ENCODE measurements around the gene ACSF3.

The ACSF3 gene

GRCh38 chr16:89159850-89160354 lies 66.2 kb downstream of the ACSF3 start:
- TF ChIP-seq ZNF174 (tag by site-specific recombination; IDR thresholded peaks at IDR 0.05) (no peak), MEIS1 (CRISPR knock-in tag; IDR thresholded peaks at IDR 0.05; ENCODE audit: borderline replicate concordance) (no peak), ZNF362 (tag by site-specific recombination; IDR thresholded peaks at IDR 0.05) (no peak), ZBTB11 (tag by site-specific recombination; conservative IDR thresholded peaks at IDR 0.05; ENCODE audit: low read depth) (no peak), ATF2 (tag by site-specific recombination; IDR thresholded peaks at IDR 0.05; ENCODE audit: low read depth) (no peak)
- Histone ChIP-seq H3K9me3 (ENCODE audit: control insufficient read depth, insufficient read depth, low read depth, low read length) (no peaks in the 10 kb centered on the region), H3K4me3 (ENCODE audit: low read depth, low read length) (no peak overlapping the region), H3K4me1 (ENCODE audit: control insufficient read depth, insufficient read depth, low read length) (no peaks in the 10 kb centered on the region), H3K36me3 (ENCODE audit: control insufficient read depth in 2 of 2, insufficient read depth in 1 of 2, low read length in 2 of 2) (no peaks in the 10 kb centered on the region), H3K27ac (ENCODE audit: extremely low read depth, low read depth, low read length) (no peak overlapping the region)
- POLR2A ChIA-PET = no interaction called here
- CTCF ChIA-PET = interaction anchor here (0.5 kb wide), 1 partner anchor 422 kb away, joined by 3 read pairs; no protein-coding TSS in a partner anchor

GRCh38 chr16:89160977-89161701 lies 67.5 kb downstream of the ACSF3 start:
- H3K36me3 ChIP-seq (ENCODE audit: control insufficient read depth in 2 of 2, insufficient read depth in 1 of 2, low read length in 2 of 2) = no peaks in the 10 kb centered on the region
- CTCF ChIA-PET = no interaction called here
- no peak for TF ChIP-seq ZNF391 (tag by site-specific recombination; IDR thresholded peaks at IDR 0.05; ENCODE audit: borderline replicate concordance, low read depth)
- TF ChIP-seq ZNF2 (tag by site-specific recombination; IDR thresholded peaks at IDR 0.05) = no peak
- no peak for TF ChIP-seq ZNF624 (tag by site-specific recombination; IDR thresholded peaks at IDR 0.05)
- no peak for TF ChIP-seq ZFP41 (tag by site-specific recombination; IDR thresholded peaks at IDR 0.05; ENCODE audit: borderline replicate concordance)
- TF ChIP-seq ZBTB10 (tag by site-specific recombination; IDR thresholded peaks at IDR 0.05) = no peak
- no peak for TF ChIP-seq ZNF830 (tag by site-specific recombination; IDR thresholded peaks at IDR 0.05; ENCODE audit: low read depth)
- TF ChIP-seq ZNF704 (tag by site-specific recombination; IDR thresholded peaks at IDR 0.05) = no peak
- no peaks in the 10 kb centered on the region for H3K4me1 ChIP-seq (ENCODE audit: control insufficient read depth, insufficient read depth, low read length)
- H3K4me3 ChIP-seq (ENCODE audit: low read depth, low read length) = no peak overlapping the region
- POLR2A ChIA-PET = interaction anchor here (0.6 kb wide), 1 partner anchor 20 kb away, joined by 3 read pairs; no protein-coding TSS in a partner anchor
- H3K9me3 ChIP-seq (ENCODE audit: control insufficient read depth, insufficient read depth, low read depth, low read length) = no peaks in the 10 kb centered on the region
- no peak overlapping the region for H3K27ac ChIP-seq (ENCODE audit: extremely low read depth, low read depth, low read length)
